Neural crest cell (in vitro differentiated cells): ENCODE measurements around the gene PTF1A. TPM values are rescaled to one million over a fixed set of nuclear protein-coding genes. Genes with fewer than 3 reads are reported as not detected.

Experiments used
- DNase-seq: peaks from one replicate; pipeline ENCODE4 v3.0.0; 2021; ENCODE audit warnings: low read depth, mixed read lengths, low spot score
- H3K27ac Mint-ChIP-seq: one replicate; pipeline ENCODE4 v1.8.0; 2021; ENCODE audit warnings: mild to moderate bottlenecking, mixed read lengths; ENCODE audit not compliant: unreplicated experiment
- H3K27me3 Mint-ChIP-seq: 2 replicates; pipeline ENCODE4 v1.8.0; 2021; ENCODE audit warnings: low read depth, mild to moderate bottlenecking, mixed read lengths
- H3K36me3 Mint-ChIP-seq: 2 replicates; pipeline ENCODE4 v1.8.0; 2021; ENCODE audit warnings: low read depth, mild to moderate bottlenecking, mixed read lengths
- H3K4me1 Mint-ChIP-seq: 2 replicates; pipeline ENCODE4 v1.8.0; 2021; ENCODE audit warnings: mixed read lengths
- H3K4me3 Mint-ChIP-seq: one replicate; pipeline ENCODE4 v1.8.0; 2021; ENCODE audit warnings: mild to moderate bottlenecking, mixed read lengths
- H3K9me3 Mint-ChIP-seq: 2 replicates; pipeline ENCODE4 v1.8.0; 2021; ENCODE audit warnings: mixed read lengths
- CTCF ChIP-seq: fragments of 200-600 bp; sonication (generic); conservative IDR thresholded peaks from 2 replicates; pipeline ENCODE4 v1.5.0; 2021; ENCODE audit warnings: antibody characterized with exemption, mild to moderate bottlenecking
- total RNA-seq: library from RNA; stranded (reverse); gene quantifications from 2 replicates; pipeline ENCODE4 v1.2.1, GENCODE V29; 2021

The PTF1A gene
- total RNA-seq, 1 donor from 2014 or later, result 0.16 TPM

- Mint-ChIP-seq H3K27me3 (peaks cover 99% of the 10 kb centered on the region), H3K4me3 (no peak overlapping the region)
- DNase-seq, result no peak
These were observed 6.5 kb downstream of the PTF1A start for GRCh38 chr10:23198610-23198939.

DNA sequence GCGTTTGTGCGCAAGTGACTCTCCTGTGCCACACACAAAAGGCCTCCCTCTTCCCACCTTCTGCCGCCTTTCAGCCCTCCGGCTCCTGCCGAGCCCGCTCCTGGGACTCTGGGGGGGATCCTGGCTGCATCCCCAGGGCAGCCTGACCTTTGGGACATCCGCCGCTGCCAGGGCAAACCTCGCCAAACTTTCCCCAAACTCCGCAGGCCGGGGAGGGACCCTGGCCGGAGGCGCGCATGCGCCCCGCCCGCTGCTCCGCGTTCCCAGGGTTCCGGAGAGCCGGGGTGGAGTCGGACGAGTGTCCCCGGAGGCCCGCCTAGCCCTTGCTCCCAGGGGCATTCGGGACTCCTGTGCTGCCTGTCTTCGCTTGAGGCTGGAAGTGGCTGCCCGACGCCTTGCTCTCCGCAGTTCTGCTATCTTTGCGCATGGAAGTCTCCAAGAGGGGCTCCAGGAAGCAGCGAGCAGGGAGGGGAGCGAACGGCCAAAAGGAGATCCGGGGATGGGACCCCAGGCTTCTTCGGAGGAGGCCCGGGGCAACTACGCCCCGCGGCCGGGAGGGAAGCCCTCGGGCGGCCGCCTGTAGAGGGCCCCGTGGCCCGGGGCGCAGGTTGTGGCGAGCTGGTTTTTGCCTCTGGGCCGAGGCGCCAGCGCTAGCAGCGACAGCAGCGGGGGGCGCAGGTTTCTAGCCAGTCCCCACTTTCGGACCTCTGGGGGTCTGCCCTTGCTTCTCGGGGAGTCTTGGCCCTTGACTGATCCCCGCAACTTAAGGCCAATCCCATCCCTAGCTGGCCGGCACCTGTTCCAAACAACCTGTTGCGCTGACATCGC is 7.0 kb downstream of the PTF1A start:
- no peaks in the 10 kb centered on the region for H3K9me3 Mint-ChIP-seq
- no peak for DNase-seq
- H3K36me3 Mint-ChIP-seq, result no peaks in the 10 kb centered on the region
- no peak overlapping the region for H3K4me3 Mint-ChIP-seq
- TF ChIP-seq CTCF, result no peak
- no peak overlapping the region for H3K27ac Mint-ChIP-seq
- peaks cover 99% of the 10 kb centered on the region for H3K27me3 Mint-ChIP-seq
- H3K4me1 Mint-ChIP-seq, result peaks cover 12% of the 10 kb centered on the region

More at GRCh38 chr10:23198610-23198939, 6.5 kb downstream of the PTF1A start:
- Mint-ChIP-seq H3K4me1 (peaks cover 15% of the 10 kb centered on the region), H3K9me3 (no peaks in the 10 kb centered on the region), H3K36me3 (no peaks in the 10 kb centered on the region), H3K27ac (no peak overlapping the region)
- no peak for TF ChIP-seq CTCF

GRCh38 chr10:23199768-23200511 is 7.8 kb downstream of the PTF1A start:
- Mint-ChIP-seq H3K36me3 (no peaks in the 10 kb centered on the region), H3K27me3 (peaks cover 99% of the 10 kb centered on the region), H3K9me3 (no peaks in the 10 kb centered on the region), H3K4me3 (no peak overlapping the region), H3K27ac (no peak overlapping the region), H3K4me1 (peaks cover 19% of the 10 kb centered on the region)
- DNase-seq, result no peak
- no peak for TF ChIP-seq CTCF

- no peak overlapping the region for H3K27ac Mint-ChIP-seq
- no peaks in the 10 kb centered on the region for H3K9me3 Mint-ChIP-seq
- H3K27me3 Mint-ChIP-seq, result peaks cover 99% of the 10 kb centered on the region
- H3K36me3 Mint-ChIP-seq, result no peaks in the 10 kb centered on the region
- no peak for DNase-seq
- TF ChIP-seq CTCF, result no peak
- peaks cover 18% of the 10 kb centered on the region for H3K4me1 Mint-ChIP-seq
- H3K4me3 Mint-ChIP-seq, result no peak overlapping the region
These were observed 8.5 kb downstream of the PTF1A start for GRCh38 chr10:23200586-23200985.

GRCh38 chr10:23200997-23201652 is 9.0 kb downstream of the PTF1A start:
- H3K27me3 Mint-ChIP-seq, result peaks cover 96% of the 10 kb centered on the region
- H3K4me3 Mint-ChIP-seq, result no peak overlapping the region
- DNase-seq, result no peak
- H3K36me3 Mint-ChIP-seq, result no peaks in the 10 kb centered on the region
- H3K27ac Mint-ChIP-seq, result no peak overlapping the region
- no peak for TF ChIP-seq CTCF
- H3K4me1 Mint-ChIP-seq, result peaks cover 17% of the 10 kb centered on the region
- no peaks in the 10 kb centered on the region for H3K9me3 Mint-ChIP-seq
